NT2/D1 (cell line): Measurements from ENCODE around the gene CCNT1.

Experiments used
- SUZ12 ChIP-seq: IDR thresholded peaks from 2 replicates; pipeline ENCODE4 v1.6.1; 2011; ENCODE audit not compliant: insufficient read length, insufficient read depth; ENCODE audit errors: extremely low read depth
- YY1 ChIP-seq: IDR thresholded peaks from 2 replicates; pipeline ENCODE4 v1.6.1; 2011; ENCODE audit not compliant: insufficient read length, insufficient read depth
- ZNF274 ChIP-seq: IDR thresholded peaks from 2 replicates; pipeline ENCODE4 v1.6.1; 2011; ENCODE audit warnings: mild to moderate bottlenecking, low read depth, low read length

GRCh38 chr12:48640854-48641253 is 75.7 kb downstream of the CCNT1 start:
- TF ChIP-seq ZNF274 = no peak
- no peak for TF ChIP-seq YY1
- no peak for TF ChIP-seq SUZ12
